HG03575 (cell line): Measurements from ENCODE around the gene LBHD2.

Source experiments
- ATAC-seq: cut with Tn5 transposase; IDR thresholded peaks from one replicate; pipeline ENCODE4 v1.9.1; 2021; ENCODE audit not compliant: unreplicated experiment, insufficient number of reproducible peaks, low FRiP score; ENCODE audit errors: extremely low read depth

The LBHD2 gene

DNA sequence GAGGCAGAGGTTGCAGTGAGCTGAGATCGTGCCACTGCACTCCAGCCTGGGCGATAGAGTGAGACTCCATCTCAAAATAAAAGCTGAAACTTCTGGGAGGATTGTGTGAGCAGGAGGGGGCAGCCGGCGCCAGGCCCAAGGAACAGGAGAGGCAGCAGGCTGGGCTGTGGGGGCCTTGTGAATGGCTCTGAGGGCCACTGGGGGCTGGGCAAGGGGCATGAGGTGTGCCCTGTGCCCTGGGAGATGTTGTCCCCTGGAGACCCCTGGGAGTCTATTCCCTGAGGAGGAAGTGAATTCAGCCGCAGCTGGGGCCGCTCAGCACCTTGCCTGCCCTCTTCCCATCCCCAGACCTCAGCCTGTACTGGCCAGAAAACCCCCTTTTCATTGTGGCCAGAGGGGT, 4.9 kb downstream of the LBHD2 start:
- no peak for ATAC-seq

DNA sequence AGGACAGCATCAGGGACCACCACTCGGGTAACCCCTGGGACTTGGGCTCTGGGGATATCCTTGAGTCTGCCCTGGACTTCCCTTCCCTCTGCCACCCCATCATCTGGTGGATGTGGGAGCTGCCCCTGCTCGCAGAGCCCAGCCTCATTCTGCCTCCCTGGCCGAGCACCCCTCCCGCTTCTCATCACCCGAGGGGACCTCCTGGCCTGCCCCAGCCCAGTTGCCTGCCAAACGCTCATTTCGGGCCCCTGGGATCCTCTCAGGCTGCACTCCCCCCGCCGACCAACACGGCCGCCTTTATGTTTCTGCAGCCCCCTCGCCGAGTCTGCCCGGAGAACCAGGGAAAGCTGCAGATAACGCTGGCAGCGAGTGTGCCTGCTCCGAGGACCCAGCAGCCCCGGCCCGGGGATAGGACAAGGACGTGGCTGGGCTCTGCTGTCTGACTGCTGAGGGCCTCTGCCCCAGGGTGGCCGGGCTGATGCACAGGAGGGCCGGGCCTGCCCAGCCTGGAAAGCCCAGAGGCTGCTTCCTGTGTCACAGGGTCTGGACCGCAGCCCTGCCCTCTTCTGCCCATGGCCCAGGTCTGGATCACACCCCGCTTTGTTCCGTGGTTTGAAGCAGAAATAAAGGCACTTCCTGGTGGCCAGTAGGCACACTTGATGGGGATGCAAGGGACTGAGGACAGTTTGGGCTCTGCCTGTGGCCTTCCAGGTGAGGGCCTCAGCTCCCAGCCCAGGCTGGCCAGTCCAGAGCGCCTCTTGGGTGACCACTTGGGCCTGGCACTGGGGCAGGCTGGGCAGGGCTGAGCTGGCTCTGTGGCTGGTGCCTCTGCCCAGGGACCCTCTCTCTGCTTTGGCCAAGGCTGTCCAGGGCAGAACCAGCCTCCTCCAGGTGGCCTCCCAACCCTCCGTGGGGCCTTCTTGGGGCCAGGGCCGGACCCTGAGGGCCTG, 5.7 kb downstream of the LBHD2 start:
- no peak for ATAC-seq

DNA sequence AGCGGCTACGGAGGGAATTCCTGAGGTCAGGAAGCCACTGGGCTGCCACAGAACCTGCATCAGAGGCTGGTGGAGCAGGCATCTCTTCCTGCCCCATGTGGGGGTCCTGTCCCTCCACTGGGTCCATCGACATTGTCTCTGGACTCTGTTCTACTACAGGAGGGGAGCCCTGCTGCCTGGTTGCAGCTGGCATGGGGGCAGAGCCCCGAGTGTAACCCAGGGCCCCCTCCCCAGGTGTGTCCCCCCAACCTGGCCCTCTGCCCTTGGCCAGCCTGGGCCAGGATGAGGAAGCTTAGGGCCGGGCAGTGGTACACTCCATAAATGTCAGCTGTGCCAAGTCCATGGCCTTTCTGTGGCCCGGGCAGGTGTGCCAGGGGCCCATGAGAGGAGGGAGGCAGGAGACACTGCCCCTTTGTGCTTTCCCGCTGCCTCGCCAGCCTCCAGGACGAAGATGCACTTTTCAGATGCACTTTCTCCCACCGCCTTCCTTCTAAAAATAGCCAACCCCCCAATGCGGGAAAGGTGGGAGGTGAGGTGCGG, 6.5 kb downstream of the LBHD2 start:
- ATAC-seq, result no peak

DNA sequence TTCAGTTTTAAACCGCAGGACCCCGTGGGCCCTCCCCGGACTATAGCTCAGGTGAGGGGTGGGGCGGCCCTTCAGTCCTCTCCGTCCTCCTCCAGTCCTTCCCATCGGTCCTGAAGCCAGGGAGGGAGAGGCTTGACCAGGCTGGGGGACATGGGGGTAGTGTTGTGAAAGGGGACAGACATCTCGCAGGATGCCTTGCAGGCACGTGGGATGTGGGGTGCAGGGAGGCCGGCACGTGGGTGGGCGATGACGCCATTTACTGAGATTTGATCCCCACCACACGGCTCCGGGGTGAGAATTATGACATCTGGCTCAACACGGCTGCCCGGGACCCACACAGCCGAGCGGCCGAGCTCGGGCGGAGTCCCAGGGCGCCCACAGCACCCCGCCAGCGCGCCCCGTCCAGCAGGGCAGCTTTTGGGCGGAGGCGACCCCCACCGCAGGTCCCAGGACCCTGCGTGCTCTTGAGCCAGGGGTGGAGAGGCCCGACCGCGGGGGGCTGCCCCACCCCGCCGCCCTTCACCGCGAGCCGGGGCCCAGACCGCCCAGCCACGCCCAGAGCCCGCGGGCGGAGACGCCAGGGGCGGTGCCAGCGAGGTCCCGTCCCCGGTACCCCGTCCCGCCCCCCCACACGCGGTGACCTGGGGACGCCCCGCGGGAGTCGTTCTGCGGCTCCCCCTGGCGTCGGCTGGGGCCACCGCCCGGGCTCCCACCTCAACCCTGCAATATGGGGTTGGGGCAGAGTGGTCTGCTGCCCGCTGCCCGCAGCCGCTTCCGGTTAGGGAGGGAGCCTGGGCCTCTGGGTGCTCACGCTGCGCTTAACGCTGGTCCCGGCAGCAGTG, 7.3 kb downstream of the LBHD2 start:
- no peak for ATAC-seq

DNA sequence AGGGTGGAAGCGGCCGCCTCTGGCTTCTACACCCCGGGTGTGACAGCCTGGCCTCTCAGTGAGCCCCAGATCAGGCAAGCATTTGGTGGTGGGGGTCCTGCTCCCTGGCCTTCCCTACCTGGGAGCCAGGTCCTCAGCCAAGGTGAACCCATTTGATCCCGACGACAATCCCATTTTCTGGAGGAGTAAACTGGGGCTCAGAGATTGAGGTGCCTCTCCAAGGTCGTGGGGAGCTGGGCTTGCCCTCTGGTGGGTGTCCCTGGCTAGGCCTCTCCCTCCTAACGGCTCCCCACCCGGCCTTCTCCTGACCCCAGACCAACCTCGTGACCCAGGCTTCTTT, 7.8 kb downstream of the LBHD2 start:
- ATAC-seq, result no peak

DNA sequence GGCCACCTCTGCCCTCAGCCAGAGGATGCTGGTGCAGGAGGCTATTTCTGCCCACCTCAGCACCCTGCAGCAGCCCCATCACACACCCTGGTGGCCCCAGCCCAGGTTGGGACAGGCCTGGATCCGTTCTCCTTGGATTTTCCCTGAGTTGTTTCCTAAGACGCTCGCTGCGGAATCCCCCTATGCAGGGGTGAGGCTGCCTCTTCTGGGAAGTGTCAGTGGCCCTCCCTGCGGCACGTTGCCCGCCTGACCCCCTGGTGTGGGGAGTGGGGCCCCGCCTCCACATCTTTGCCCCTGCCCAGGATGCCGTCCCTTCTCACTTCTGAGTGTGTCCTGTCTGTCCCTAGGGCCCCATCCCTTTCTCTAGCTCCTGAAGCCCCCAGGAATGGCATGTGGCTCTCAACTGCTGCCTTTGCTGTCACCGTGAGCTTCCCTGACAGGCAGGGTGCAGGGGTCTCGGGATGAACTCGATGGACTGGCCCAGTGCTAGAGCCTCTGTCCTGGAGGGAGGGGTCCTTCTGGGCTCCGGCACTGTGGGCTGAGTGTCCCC, 9.9 kb downstream of the LBHD2 start:
- no peak for ATAC-seq

DNA sequence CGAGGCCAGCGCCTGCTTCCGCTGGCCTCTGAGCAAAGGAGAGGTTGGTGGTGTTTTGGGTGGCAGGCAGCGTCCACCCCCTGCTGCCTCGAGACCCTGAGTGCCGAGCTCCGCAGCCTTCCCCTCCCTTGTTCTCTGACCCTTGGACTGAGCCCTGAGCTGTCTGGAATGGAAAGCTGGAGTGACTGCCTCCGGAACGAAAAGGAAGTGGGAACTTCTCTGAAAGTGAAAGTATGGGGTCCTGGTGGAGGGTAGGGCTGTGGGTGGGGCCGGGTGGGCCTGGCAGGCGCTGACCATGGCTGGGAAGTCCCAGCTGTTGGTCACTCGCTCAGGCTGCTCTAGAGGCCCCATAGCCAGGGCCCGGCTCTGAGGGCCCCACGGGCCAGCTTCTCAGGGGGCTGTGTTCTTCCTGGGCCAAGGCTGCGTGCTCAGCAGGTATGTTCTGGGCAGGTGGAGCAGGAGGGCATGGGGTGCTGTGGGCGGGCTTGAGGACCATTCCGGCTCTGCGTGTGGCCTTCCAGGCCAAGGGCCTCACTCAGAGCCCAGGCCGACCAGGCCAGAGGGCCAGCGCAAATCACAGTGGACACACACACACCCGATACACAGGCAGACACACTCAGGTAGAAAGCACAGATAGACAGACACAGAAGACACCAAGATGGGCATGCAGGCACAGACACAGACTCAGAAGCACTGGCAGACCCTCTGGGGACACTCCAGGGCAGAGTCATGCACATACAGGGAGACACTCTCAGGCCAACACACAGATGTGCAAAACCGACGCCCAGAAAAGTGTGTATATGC, 10.6 kb downstream of the LBHD2 start, which contains the start of gene EXOC3L4:
Gene EXOC3L4 (plus strand): TSS at position 320 of the 804 bp plus-strand sequence. CDS start 5,495 bp downstream, outside the sequence.
- ATAC-seq, result no peak

DNA sequence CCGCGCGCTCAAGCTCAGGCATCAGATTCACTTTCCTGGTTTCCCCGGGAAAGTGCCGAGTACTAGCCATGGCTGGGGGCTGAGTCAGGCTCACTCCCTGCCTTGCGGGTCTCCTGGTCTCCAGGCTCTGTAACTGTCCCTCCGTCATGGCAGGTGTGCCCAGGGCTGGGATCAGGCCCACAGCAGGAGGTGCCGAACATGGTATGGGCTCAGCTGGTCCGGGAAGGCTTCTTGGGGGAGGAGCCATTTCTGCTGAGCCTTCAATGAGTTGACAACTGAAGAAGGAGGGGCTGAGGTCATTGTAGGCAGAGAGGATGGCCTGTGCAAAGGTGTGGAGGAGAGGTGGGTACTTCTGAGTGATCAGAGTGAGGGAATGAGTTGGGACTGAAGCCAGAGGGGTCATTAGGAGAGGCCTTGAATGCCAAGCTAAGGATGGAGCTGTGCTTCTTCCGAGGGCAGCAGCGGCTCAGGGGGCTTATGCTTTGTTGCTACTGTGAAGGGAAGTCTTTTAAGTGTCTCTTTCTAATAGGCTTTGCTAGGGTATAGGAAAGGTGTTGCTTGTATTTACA, 11.3 kb downstream of the LBHD2 start:
- no peak for ATAC-seq

DNA sequence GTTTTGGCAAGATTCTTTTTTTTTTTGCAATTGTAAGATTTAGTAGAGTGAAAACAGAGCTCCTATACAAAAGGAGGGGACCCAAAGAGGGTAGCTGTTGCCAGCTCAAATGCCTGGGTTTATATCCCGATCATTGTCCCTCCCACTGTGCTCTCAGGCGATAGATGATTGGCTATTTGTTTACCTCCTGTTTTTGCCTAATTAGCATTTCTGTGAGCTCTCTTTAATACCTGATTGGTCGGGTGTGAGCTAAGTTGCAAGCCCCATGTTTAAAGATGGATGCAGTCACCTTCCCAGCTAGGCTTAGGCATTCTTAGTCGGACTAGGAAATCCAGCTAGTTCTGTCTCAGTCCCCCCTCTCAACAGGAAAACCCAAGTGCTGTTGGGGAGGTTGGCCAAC, 12.4 kb downstream of the LBHD2 start:
- no peak for ATAC-seq

DNA sequence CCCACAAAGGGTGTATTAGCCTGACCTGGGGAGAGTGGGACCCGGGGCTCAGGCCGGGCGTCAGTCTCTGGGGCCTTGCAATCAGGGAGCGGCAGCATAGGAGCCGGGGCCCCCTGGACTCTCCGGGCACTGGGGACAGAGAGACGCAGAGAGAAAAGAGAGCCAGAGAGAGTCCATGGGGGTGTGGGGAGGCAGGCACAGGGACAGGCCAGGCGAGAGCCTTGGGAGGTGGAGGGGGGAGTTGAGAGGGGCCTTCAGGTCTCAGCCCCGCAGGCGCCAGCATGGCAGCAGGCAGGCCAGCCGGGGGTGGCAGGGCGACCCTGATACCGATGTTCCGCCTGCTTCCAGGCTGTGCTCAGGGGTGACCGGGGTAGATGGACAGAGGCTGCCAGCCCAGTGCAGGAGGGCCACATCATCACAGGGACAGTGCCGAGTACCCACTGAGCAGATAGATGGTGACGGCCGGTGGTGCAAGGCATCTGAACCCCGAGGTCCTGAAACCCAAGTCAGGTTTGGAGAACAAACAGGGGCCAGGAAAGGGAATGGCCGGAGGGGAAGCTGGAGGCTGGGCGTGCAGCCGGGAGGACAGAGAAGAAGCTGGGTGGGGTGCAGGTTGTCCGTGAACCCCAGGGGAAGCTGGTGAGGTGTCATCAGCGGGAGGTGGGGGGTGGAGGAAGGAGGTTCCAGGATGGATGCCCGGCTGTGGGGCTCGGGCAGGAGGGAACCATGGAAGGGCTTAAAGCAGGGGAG, 13.4 kb downstream of the LBHD2 start:
- no peak for ATAC-seq

DNA sequence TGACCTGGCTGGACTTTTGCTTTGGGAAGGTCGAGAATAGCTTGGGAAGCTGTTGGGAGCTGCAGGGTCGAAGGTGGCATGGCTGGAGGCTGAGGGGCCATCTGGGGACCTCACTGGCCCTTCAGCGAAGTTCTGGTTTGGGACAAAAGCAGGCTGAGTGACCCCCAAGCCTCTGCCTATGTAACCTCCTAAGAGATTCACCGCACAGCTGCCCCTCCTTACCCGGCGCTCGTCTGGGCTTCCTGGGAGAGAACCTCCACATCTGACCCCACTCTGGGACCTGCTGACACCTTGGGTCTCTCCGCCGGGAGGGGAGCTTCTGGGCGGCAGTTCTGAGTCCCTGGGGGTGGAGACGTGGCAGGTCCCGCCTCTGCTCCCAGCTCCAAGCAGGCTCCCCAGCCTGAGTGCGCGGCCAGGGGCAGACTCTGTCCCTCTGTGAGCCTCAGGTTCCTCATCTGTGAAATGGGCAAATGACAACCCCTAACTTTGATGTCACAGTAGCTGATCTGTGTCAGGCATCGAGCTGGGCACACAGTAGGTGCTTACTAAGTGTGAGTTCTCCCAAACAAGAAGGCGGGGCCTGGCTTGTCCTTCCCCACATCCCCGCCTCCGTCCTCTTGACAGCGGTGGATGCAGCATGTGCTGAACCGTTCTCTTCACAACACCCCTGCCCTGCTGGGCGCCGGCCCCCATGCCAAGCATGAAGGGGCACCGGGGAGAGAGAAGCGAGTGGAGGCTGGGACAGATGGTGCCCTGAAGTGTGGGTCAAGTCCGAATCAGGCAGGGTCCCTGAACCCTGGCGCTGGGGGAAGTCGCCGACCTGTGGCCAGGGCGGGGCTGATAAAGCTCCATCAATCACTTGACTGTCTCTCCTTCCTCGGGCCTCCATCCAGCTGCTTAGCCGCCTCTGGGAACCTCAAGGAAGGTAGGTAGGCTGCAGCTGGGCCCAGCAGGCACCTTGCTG, 14.3 kb downstream of the LBHD2 start:
- ATAC-seq, result no peak

DNA sequence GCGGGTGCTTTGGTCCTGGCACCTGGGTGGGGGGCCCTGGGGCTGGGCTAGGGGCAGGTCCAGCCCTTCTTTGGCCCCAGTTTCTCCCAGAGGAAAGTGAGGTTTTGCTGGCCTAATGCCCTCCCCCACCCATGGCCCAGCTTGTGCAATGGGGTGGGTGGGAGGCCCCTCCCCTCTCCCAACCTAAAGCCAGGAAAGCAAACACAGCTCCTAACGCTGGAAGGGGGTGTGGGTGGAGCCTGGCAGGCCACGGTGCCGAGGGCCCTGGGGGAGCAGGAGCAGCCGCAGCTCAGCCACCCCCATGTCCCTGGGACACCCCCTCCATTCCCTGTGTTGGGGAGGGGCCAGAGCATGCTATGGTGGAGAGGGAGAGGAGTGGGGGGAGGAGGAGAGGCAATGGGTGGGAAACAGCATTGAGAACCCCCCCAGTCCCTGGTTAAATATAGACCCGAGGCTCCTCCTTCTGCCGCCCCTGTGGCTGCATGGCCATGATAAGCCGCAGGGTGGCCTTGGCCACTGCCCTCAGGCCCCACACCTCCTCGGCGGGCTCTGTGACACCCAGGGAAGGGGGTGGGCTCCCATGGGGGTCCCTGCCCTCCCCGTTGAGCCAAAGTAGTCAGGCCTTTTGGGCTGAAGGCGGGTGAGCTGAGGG, 15.2 kb downstream of the LBHD2 start:
- ATAC-seq, result no peak

DNA sequence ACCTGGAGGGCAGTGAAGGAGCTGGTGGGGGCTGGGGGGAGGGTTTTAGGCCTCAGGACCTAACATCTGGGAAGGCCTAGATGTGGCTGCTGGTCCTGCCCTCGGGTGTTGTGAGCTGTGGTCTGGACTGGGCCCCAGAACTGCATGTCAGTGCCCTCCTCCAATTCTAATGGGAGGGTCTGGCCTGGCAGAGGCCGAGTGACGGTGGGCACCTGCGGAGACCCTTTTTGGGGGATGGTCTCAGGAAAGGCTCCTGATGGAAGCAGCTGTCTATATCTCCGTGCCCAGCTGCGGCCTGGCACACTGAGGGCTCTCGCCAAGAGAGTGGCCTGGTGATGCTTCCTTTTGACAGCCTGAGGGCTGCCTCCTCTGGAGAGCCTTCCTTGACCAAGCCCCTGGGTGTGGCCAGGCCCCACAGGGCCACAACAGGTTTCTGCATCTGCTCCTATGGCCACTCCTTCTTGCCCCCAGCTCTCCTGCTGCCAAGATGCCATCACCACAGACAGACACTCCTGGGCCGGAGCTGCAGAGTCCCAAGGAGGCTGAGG, 15.8 kb downstream of the LBHD2 start:
- no peak for ATAC-seq

DNA sequence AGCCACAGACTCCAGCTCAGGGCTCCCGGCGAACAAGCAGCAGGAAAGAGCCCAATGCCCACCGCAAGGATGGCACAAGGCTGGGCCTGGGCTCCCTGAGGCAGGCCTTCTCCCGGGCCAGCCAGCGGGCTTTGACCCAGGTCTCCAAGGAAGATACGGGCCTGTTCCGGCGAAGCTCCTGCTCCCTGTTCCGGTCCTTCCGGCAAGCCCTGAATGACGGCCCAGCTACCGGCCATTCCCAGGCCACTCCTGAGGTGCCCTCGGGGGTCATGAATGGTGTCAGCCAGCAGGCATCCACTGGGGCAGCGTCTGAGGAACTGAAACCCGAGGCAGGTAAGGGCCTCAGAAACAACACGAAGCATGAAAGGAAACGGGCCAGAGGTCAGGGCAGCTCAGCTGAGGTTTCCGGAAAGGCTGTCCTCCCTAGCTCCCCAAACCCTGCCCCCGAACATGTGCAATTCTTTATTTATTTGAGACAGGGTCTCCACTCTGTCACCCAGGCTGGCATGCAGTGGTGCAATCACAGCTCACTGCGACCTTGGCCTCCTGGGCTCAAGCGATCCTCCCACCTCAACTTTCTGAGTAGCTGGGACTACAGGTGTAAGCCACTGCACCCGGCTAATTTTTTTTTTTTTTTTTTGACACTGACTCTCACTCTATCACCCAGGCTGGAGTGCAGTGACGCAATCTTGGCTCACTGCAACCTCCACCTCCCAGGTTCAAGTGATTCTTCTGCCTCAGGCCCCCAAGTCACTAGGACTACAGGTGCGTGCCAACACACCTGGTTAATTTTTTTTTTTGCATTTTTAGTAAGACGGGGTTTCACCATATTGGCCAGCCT, 16.5 kb downstream of the LBHD2 start:
- no peak for ATAC-seq

DNA sequence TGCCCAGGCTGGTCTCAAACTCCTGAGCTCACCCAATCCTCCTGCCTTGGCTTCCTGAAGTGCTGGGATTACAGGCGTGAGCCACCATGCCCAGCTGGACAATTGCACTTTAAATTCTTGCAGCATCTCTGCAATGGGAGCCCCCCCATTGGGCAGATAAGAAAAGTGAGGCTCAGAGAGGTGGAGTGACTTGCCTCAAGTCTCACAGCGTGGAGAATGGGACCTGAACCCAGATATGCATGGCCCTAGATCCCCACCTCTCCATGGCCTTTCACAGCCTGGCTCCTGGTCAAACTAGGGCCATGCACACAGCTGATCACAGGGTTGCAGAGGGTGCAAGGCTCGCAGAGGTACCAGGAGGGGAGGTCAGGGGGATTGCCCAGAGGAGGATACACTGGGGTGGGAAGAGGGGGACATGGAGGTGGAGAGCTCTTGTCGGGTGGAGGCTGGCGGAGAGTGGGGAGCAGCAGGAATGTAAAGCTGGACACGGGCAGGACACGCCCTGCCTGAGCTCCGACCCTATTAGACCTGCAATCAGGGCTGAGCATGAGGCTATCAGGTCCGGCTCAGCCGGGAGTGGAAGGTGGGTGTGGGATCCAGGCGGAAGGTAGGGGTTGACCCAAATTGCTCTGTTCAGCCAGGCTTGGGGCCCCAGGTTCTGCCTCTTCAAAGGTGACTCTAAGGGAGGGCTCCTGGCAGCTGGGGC, 17.4 kb downstream of the LBHD2 start:
- no peak for ATAC-seq
